A673 (cell line): Measurements from ENCODE around the gene CDCP2.

Source experiments
- EZH2 ChIP-seq: fragments of 200-600 bp; sonication (generic); IDR thresholded peaks from 2 replicates; pipeline ENCODE4 v1.6.1; 2017; ENCODE audit warnings: borderline replicate concordance, low read depth, mild to moderate bottlenecking, mixed read lengths, antibody characterized with exemption, low read length; ENCODE audit not compliant: poor library complexity, severe bottlenecking
- TF ChIP-seq, protein P1 (sequence below): fragments of 300-800, 200-600 bp; sonication (generic); conservative IDR thresholded peaks from 2 replicates; pipeline ENCODE4 v1.5.1; 2017; ENCODE audit warnings: low read depth, mild to moderate bottlenecking, antibody characterized with exemption, low read length, moderate library complexity, mixed read lengths

GRCh38 chr1:54095546-54096226 is 57.1 kb downstream of the CDCP2 start:
- TF ChIP-seq, protein P1, sequence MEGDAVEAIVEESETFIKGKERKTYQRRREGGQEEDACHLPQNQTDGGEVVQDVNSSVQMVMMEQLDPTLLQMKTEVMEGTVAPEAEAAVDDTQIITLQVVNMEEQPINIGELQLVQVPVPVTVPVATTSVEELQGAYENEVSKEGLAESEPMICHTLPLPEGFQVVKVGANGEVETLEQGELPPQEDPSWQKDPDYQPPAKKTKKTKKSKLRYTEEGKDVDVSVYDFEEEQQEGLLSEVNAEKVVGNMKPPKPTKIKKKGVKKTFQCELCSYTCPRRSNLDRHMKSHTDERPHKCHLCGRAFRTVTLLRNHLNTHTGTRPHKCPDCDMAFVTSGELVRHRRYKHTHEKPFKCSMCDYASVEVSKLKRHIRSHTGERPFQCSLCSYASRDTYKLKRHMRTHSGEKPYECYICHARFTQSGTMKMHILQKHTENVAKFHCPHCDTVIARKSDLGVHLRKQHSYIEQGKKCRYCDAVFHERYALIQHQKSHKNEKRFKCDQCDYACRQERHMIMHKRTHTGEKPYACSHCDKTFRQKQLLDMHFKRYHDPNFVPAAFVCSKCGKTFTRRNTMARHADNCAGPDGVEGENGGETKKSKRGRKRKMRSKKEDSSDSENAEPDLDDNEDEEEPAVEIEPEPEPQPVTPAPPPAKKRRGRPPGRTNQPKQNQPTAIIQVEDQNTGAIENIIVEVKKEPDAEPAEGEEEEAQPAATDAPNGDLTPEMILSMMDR: no peak
- TF ChIP-seq EZH2: no peak
